Fibroblast of villous mesenchyme (primary cell): ENCODE results near the gene COL27A1. TPM values are rescaled to one million over a fixed set of nuclear protein-coding genes. Genes with fewer than 3 reads are reported as not detected.

Experiments
- DNase-seq: peaks from one replicate; pipeline ENCODE4 v3.0.0-alpha.2; 2010; ENCODE audit warnings: low read depth
- H3K4me3 ChIP-seq: 2 replicates; pipeline ENCODE4 v1.5.1; 2011; ENCODE audit warnings: low read depth, mild to moderate bottlenecking, low read length
- total RNA-seq: library from RNA; depleted of rRNA; stranded (reverse); fragments of >200 nt; gene quantifications from 2 replicates; pipeline ENCODE4 v1.2.3, GENCODE V29; 2012
- TF ChIP-seq, protein P1 (sequence below): IDR thresholded peaks from 2 replicates; pipeline ENCODE4 v1.5.1; 2012; ENCODE audit warnings: low read depth, mild to moderate bottlenecking, low read length; ENCODE audit not compliant: insufficient read depth

Gene COL27A1
- total RNA-seq, 1 donor: 23.3 TPM

DNA sequence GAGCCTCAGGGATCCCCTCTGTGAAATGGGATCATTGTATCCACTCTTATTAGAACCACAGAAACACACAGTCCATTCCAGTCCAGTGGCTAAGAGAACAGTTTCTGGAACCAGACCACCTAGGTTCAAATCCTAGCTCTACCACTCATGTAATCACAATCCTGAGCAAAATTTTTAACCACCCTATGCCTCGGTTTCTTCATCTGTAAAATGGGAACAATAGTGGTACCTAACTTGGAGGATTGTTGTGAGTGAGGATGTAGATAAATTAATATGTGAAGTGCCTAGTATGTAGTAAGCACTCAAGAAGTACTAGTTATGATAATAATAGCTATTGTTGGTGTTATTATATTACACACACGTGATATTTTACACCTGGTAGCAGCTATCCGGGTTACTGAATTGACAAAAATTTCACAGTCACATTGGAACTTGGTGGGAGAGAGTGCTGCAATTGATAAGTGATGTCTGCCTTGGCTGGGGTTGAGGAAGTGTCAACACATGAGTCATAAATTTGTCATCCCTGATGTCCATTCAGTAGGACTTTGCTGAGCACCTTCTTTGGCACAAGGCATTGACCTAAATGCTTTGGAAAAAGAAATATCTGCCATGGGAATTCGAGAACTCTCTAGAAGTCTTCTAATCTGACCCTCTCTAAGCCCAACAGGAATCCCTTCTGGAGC, 68.4 kb downstream of the COL27A1 start:
- no peak overlapping the region for H3K4me3 ChIP-seq
- peak; percentile 33 for DNase-seq
- TF ChIP-seq, protein P1, sequence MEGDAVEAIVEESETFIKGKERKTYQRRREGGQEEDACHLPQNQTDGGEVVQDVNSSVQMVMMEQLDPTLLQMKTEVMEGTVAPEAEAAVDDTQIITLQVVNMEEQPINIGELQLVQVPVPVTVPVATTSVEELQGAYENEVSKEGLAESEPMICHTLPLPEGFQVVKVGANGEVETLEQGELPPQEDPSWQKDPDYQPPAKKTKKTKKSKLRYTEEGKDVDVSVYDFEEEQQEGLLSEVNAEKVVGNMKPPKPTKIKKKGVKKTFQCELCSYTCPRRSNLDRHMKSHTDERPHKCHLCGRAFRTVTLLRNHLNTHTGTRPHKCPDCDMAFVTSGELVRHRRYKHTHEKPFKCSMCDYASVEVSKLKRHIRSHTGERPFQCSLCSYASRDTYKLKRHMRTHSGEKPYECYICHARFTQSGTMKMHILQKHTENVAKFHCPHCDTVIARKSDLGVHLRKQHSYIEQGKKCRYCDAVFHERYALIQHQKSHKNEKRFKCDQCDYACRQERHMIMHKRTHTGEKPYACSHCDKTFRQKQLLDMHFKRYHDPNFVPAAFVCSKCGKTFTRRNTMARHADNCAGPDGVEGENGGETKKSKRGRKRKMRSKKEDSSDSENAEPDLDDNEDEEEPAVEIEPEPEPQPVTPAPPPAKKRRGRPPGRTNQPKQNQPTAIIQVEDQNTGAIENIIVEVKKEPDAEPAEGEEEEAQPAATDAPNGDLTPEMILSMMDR: no peak

DNA sequence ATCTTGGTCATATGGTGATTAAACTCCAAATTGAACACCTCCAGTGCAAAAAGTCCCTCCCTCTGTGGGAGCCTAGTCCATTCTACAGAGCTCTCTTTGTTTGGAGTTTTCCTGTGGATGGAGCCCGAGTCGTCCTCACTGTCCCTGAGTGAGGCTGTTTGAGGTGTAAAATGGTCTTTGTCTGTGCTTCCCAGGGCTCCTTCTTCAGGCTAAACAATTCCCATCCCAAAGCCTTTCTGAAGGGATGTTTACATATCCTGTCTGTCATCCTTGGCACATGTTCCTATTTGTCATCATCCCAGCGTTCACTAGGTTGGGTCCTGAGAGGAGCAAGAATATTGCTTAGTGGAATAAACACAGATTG, 68.9 kb downstream of the COL27A1 start:
- DNase-seq: no peak
- TF ChIP-seq, protein P1: no peak
- H3K4me3 ChIP-seq: no peak overlapping the region

DNA sequence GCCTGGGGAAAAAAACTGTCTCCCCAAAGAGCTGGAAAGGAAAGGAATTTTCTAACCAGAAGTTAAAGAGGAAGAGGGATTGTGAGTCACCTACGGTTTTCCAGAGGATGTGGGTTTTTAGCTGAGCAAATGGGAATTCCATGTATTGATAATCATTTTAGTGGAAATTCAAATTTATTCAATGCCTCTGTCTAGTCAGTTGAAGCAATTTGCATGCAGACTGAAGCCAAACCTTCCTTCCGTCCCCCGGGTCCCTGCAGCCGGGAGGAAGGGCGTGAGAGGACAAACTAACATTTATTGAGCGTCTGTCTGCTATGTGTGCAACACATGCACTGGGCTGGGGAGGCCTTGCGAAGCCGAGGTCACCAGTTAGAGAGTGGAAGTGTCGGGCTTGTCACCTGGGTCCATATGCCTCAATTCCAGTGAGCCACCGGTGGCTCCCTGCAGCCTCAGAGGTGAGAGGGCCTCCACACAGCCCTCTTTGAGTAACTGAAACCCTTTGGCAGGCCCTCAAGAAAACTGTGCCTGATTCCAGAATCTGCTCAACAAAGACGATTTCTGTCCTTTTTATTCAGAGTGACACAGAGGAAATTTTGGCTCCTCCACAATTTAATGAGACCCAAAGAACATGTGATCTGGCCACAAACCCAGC, 70.3 kb downstream of the COL27A1 start:
- H3K4me3 ChIP-seq: no peak overlapping the region

DNA sequence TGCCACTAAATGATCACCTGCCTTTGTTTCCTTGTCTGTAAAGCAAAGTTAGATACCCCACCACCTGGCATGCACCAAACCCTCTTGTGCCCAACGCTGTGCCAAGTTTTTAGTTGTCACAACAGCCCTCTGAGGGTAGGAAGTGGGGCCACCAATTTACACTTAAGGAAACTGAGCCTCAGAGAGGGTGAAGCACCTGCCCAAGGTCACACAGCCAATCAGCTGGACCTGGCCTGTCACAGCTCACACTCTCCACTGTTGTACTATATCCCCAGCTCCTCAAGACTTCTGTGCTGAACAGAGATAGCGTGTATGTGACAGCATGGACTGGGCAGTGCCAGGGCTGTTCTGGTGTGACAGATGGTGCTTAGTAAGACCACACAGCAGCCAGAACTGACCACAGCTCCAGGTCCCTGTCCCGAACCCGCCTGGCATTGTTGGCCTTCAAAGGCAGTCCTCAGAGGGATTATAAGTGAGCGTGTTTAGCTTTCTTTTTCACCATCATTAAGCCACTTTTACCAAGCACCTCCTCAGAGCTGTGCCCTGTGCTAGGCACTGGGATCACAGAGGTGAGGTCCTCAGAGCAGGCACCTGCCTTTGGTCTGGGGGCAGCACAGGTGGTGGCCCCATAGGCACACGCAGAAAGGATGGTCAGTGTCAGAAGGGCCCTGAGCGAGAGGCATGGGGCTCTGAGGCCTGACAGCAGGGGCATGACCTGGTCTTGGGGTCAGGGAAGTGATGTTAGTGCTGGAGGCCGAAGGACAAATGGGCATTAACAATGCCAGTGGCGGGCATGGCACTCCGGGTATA, 71.1 kb downstream of the COL27A1 start:
- no peak overlapping the region for H3K4me3 ChIP-seq
- TF ChIP-seq, protein P1: no peak

More for the DNA sequence above, 70.3 kb downstream of the COL27A1 start:
- DNase-seq: no peak
- TF ChIP-seq, protein P1: no peak

DNA sequence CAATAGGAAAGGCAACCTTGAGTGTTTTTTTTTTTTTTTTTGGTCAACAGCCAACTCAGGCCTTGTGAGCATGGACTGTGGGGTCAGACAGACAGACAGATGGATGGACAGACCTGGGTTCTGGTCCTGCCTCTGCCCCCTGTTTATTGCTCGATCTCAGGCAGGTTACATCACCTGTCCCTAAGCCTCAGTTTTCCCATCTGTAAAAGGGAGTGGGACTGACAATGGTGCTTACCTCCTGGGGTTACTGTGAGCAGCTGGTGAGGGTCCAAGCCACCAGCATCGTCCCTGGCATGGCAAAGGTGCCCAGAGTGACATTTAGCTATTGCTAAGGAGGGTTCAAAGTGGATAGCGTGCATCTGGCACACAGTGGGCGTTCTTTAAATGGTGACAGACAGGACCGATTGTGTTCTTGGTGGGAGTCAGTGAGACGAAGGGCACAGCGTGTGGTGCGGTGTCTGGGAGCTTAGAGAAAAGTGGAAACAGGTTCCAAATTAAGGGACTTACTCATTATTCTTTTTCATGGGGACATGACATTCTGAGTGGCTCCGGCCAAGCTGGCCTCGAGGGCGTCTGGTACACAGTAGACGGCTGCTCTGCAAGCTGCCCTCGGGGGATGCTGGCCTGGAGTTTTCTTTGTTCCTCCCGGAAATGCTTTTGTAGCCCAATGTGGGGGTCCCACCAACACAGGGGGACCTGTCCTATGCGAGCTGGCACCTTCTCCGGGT, 72.1 kb downstream of the COL27A1 start:
- no peak for DNase-seq
- TF ChIP-seq, protein P1: no peak
- H3K4me3 ChIP-seq: no peak overlapping the region

More for the DNA sequence above, 71.1 kb downstream of the COL27A1 start:
- no peak for DNase-seq

DNA sequence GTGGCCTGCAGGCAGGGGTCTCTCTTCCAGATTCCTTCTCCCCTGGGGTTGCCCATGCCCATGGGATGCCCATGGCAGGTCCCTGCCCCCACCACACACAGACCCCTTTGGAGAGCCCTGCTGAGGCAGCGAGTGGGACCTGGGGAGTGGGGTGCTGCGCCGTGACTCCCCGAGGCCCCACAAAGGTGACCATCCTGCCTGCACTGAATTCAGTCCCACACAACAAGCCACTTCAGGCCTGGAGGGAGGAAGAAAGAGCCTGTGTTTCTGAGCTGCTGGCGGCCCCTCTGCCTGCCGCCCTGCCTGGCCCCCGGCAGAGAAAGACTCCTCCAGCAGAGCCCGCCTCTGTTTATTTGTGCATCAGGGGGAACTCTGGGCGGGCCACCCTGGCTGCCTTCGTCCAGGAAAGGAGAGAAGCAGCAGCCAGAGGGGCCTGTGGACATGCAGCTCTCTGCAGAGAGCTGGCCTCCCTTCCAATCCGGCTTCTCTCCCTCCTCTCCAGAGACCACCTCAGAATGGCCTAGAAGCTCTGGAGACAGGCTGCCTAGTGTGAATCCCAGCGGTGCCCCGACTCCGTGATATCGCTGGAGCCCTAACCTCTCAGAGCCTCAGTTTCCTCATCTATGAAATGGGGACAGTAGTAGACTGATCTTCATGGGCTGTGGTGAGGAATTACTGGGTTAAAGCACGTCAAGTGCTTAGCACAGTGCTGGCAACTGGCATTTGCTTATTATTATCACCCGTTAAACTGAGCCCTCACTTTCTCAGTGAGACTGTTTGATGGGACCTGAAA, 72.9 kb downstream of the COL27A1 start:
- TF ChIP-seq, protein P1: no peak
- no peak overlapping the region for H3K4me3 ChIP-seq
- DNase-seq: no peak
